ENCODE results near the gene GATAD1. TPM values are rescaled to one million over a fixed set of nuclear protein-coding genes. Genes with fewer than 3 reads are reported as not detected.

GATAD1 gene
- total and polyA plus RNA-seq, 2 experiments from 2014 or later = 15.4 to 30.8 TPM

GRCh38 chr7:92508946-92509345 lies 61.7 kb downstream of the GATAD1 start:
- Histone ChIP-seq H2AFZ (no peak overlapping the region), H3K27ac (ENCODE audit: low read depth) (no peak overlapping the region), H4K20me1 (replicated peaks; ENCODE audit: insufficient read depth) (no peaks in the 10 kb centered on the region), H3K4me3 (no peak overlapping the region), H3K36me3 (ENCODE audit: insufficient read depth) (peaks cover 23% of the 10 kb centered on the region), H3K4me1 (ENCODE audit: insufficient read depth) (no peaks in the 10 kb centered on the region), H3F3A (replicated peaks; ENCODE audit: low read depth) (no peaks in the 10 kb centered on the region), H3K27me3 (ENCODE audit: insufficient read depth) (no peaks in the 10 kb centered on the region), H3K9me2 (ENCODE audit: insufficient read depth) (no peaks in the 10 kb centered on the region), H3K79me2 (replicated peaks; ENCODE audit: insufficient read depth) (no peaks in the 10 kb centered on the region), H3K4me2 (no peak overlapping the region)
- Mint-ChIP-seq H3K4me1 (no peaks in the 10 kb centered on the region), H3K4me3 (no peak overlapping the region), H3K27me3 (ENCODE audit: insufficient read depth, low read depth, poor library complexity) (no peaks in the 10 kb centered on the region), H3K27ac (no peak overlapping the region), H3K36me3 (ENCODE audit: low read depth) (peaks cover 21% of the 10 kb centered on the region; the same call in 2 of the 3 replicates), H3K9me3 (no peaks in the 10 kb centered on the region)
- ATAC-seq = no peak
- no peak for DNase-seq (ENCODE audit: low spot score)
- TF ChIP-seq POLR2AphosphoS5 (IDR thresholded peaks at IDR 0.05; ENCODE audit: low read depth) = no peak
- TF ChIP-seq, protein P1, sequence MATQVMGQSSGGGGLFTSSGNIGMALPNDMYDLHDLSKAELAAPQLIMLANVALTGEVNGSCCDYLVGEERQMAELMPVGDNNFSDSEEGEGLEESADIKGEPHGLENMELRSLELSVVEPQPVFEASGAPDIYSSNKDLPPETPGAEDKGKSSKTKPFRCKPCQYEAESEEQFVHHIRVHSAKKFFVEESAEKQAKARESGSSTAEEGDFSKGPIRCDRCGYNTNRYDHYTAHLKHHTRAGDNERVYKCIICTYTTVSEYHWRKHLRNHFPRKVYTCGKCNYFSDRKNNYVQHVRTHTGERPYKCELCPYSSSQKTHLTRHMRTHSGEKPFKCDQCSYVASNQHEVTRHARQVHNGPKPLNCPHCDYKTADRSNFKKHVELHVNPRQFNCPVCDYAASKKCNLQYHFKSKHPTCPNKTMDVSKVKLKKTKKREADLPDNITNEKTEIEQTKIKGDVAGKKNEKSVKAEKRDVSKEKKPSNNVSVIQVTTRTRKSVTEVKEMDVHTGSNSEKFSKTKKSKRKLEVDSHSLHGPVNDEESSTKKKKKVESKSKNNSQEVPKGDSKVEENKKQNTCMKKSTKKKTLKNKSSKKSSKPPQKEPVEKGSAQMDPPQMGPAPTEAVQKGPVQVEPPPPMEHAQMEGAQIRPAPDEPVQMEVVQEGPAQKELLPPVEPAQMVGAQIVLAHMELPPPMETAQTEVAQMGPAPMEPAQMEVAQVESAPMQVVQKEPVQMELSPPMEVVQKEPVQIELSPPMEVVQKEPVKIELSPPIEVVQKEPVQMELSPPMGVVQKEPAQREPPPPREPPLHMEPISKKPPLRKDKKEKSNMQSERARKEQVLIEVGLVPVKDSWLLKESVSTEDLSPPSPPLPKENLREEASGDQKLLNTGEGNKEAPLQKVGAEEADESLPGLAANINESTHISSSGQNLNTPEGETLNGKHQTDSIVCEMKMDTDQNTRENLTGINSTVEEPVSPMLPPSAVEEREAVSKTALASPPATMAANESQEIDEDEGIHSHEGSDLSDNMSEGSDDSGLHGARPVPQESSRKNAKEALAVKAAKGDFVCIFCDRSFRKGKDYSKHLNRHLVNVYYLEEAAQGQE (IDR thresholded peaks at IDR 0.05; ENCODE audit: unreplicated experiment) = no peak
- TF ChIP-seq ZNF462 (CRISPR knock-in tag; IDR thresholded peaks at IDR 0.05) = no peak
- TF ChIP-seq JUNB (IDR thresholded peaks at IDR 0.05; ENCODE audit: unreplicated experiment) = no peak
- TF ChIP-seq, protein P2, sequence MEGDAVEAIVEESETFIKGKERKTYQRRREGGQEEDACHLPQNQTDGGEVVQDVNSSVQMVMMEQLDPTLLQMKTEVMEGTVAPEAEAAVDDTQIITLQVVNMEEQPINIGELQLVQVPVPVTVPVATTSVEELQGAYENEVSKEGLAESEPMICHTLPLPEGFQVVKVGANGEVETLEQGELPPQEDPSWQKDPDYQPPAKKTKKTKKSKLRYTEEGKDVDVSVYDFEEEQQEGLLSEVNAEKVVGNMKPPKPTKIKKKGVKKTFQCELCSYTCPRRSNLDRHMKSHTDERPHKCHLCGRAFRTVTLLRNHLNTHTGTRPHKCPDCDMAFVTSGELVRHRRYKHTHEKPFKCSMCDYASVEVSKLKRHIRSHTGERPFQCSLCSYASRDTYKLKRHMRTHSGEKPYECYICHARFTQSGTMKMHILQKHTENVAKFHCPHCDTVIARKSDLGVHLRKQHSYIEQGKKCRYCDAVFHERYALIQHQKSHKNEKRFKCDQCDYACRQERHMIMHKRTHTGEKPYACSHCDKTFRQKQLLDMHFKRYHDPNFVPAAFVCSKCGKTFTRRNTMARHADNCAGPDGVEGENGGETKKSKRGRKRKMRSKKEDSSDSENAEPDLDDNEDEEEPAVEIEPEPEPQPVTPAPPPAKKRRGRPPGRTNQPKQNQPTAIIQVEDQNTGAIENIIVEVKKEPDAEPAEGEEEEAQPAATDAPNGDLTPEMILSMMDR (conservative IDR thresholded peaks at IDR 0.05; ENCODE audit: low read depth in 2 of 2) = no peak
- TF ChIP-seq ZNF114 (CRISPR knock-in tag; IDR thresholded peaks at IDR 0.05) = no peak

Other genes with a start within 250 kb of the GATAD1 start
- gene KRIT1, start 201.6 kb upstream of the GATAD1 start, total RNA-seq (2014; rRNA removed; shearing (Covaris generic)) = 54.3 and 59.8 TPM in 2 replicates
- 49.6 and 51.2 TPM in 2 replicates for gene KRIT1, start 201.6 kb upstream of the GATAD1 start, polyA plus RNA-seq (2016; fragmentation: Nextera tagmentation; extraction: Ambion mirVana)
- 39.8 and 40.3 TPM in 2 replicates for gene ANKIB1, start 201.5 kb upstream of the GATAD1 start, total RNA-seq (2014; rRNA removed; shearing (Covaris generic))
- gene ANKIB1, start 201.5 kb upstream of the GATAD1 start, polyA plus RNA-seq (2016; fragmentation: Nextera tagmentation; extraction: Ambion mirVana) = 17.1 and 19.1 TPM in 2 replicates
- gene ERVW-1, start 30.5 kb downstream of the GATAD1 start, total RNA-seq (2014; rRNA removed; shearing (Covaris generic)) = 0.07 TPM in 1 of 2 replicates, not detected in the other
- not detected in 2 replicates for gene ERVW-1, start 30.5 kb downstream of the GATAD1 start, polyA plus RNA-seq (2016; fragmentation: Nextera tagmentation; extraction: Ambion mirVana)
- 25.4 and 44.8 TPM in 2 replicates for gene PEX1, start 81.0 kb downstream of the GATAD1 start, total RNA-seq (2014; rRNA removed; shearing (Covaris generic))
- gene PEX1, start 81.0 kb downstream of the GATAD1 start, polyA plus RNA-seq (2016; fragmentation: Nextera tagmentation; extraction: Ambion mirVana) = 17.3 and 22.5 TPM in 2 replicates
- gene RBM48, start 81.3 kb downstream of the GATAD1 start, total RNA-seq (2014; rRNA removed; shearing (Covaris generic)) = 8.8 and 9.8 TPM in 2 replicates
- 9.8 and 11.1 TPM in 2 replicates for gene RBM48, start 81.3 kb downstream of the GATAD1 start, polyA plus RNA-seq (2016; fragmentation: Nextera tagmentation; extraction: Ambion mirVana)
- 36.9 and 38.4 TPM in 2 replicates for gene FAM133B, start 142.9 kb downstream of the GATAD1 start, total RNA-seq (2014; rRNA removed; shearing (Covaris generic))
- 180 and 183 TPM in 2 replicates for gene FAM133B, start 142.9 kb downstream of the GATAD1 start, polyA plus RNA-seq (2016; fragmentation: Nextera tagmentation; extraction: Ambion mirVana)

All from GM23338 (cell line).